WERI-Rb-1 (cell line): ENCODE measurements around the gene HSPBAP1.

Experiments
- DNase-seq: peaks from one replicate; pipeline ENCODE4 v3.0.0-alpha.2; 2020
- H3K27ac ChIP-seq: fragments of 250-450 bp; sonication (Bioruptor Pico); 2 replicates; pipeline ENCODE4 v1.5.1; 2020; ENCODE audit warnings: mild to moderate bottlenecking, moderate library complexity
- H3K27me3 ChIP-seq: fragments of 250-450 bp; sonication (Bioruptor Pico); 2 replicates; pipeline ENCODE4 v1.5.1; 2021; ENCODE audit warnings: mild to moderate bottlenecking, low read depth, moderate library complexity; ENCODE audit not compliant: insufficient read depth, severe bottlenecking
- H3K36me3 ChIP-seq: fragments of 250-450 bp; sonication (Bioruptor Pico); 2 replicates; pipeline ENCODE4 v1.5.1; 2020; ENCODE audit warnings: mild to moderate bottlenecking, moderate library complexity
- H3K4me3 ChIP-seq: 2 replicates; pipeline ENCODE4 v1.5.1; 2011; ENCODE audit warnings: low read depth, mild to moderate bottlenecking, control low read depth, low read length
- H3K9me3 ChIP-seq: fragments of 250-450 bp; sonication (Bioruptor Pico); 2 replicates; pipeline ENCODE4 v1.5.1; 2021; ENCODE audit warnings: mild to moderate bottlenecking, moderate library complexity; ENCODE audit not compliant: severe bottlenecking
- CTCF ChIP-seq: IDR thresholded peaks from 2 replicates; pipeline ENCODE4 v1.5.1; 2011; ENCODE audit warnings: low read depth, mild to moderate bottlenecking, control low read depth, inconsistent platforms, low read length

Gene HSPBAP1

GRCh38 chr3:122800706-122801237 lies 7.1 kb upstream of the HSPBAP1 start:
- DNase-seq: no peak
- H3K9me3 ChIP-seq: no peaks in the 10 kb centered on the region
- no peaks in the 10 kb centered on the region for H3K36me3 ChIP-seq
- TF ChIP-seq CTCF: no peak
- H3K4me3 ChIP-seq: no peak overlapping the region
- H3K27me3 ChIP-seq: no peaks in the 10 kb centered on the region
- no peak overlapping the region for H3K27ac ChIP-seq

- Histone ChIP-seq H3K27ac (no peak overlapping the region), H3K36me3 (no peaks in the 10 kb centered on the region), H3K4me3 (no peak overlapping the region), H3K27me3 (no peaks in the 10 kb centered on the region), H3K9me3 (no peaks in the 10 kb centered on the region)
- TF ChIP-seq CTCF: no peak
- no peak for DNase-seq
Measured at GRCh38 chr3:122800031-122800430, 6.4 kb upstream of the HSPBAP1 start.

GRCh38 chr3:122799322-122799721 lies 5.7 kb upstream of the HSPBAP1 start:
- TF ChIP-seq CTCF: no peak
- H3K27ac ChIP-seq: no peak overlapping the region
- no peak for DNase-seq
- H3K27me3 ChIP-seq: no peaks in the 10 kb centered on the region
- no peaks in the 10 kb centered on the region for H3K36me3 ChIP-seq
- H3K9me3 ChIP-seq: no peaks in the 10 kb centered on the region
- H3K4me3 ChIP-seq: no peak overlapping the region

GRCh38 chr3:122797291-122797690 lies 3.7 kb upstream of the HSPBAP1 start:
- Histone ChIP-seq H3K27ac (no peak overlapping the region), H3K36me3 (no peaks in the 10 kb centered on the region), H3K9me3 (no peaks in the 10 kb centered on the region), H3K4me3 (no peak overlapping the region), H3K27me3 (no peaks in the 10 kb centered on the region)
- no peak for TF ChIP-seq CTCF
- no peak for DNase-seq

GRCh38 chr3:122795674-122796195 lies 2.1 kb upstream of the HSPBAP1 start:
- H3K36me3 ChIP-seq: peaks cover 5% of the 10 kb centered on the region; the same call in 1 of the 2 replicates
- TF ChIP-seq CTCF: no peak
- no peaks in the 10 kb centered on the region for H3K9me3 ChIP-seq
- H3K27ac ChIP-seq: peak overlapping the region; percentile 89; the same call in 1 of the 2 replicates
- H3K4me3 ChIP-seq: peak overlapping the region; percentile 71
- no peak for DNase-seq
- no peaks in the 10 kb centered on the region for H3K27me3 ChIP-seq
